HAP-1 (cell line): ENCODE results near the gene RRP12.

Source experiments
- DNase-seq, 2 experiments: peaks; one replicate each; pipeline ENCODE4 v3.0.0-alpha.2; 2016 to 2020; ENCODE audit warnings: low spot score in 2 of 2
- H3K27me3 ChIP-seq: fragments of 250-450 bp; sonication (Bioruptor Pico); 2 replicates; pipeline ENCODE4 v1.5.1; 2020; ENCODE audit warnings: low read depth, mild to moderate bottlenecking, moderate library complexity
- H3K36me3 ChIP-seq: fragments of 250-450 bp; sonication (Bioruptor Pico); replicated peaks from 2 replicates; pipeline ENCODE4 v1.5.1; 2020; ENCODE audit warnings: mild to moderate bottlenecking
- H3K4me1 ChIP-seq: fragments of 250-450 bp; sonication (Bioruptor Pico); 2 replicates; pipeline ENCODE4 v1.5.1; 2020; ENCODE audit warnings: mild to moderate bottlenecking
- H3K4me3 ChIP-seq: fragments of 250-450 bp; sonication (Bioruptor Pico); 2 replicates; pipeline ENCODE4 v1.5.1; 2020; ENCODE audit warnings: mild to moderate bottlenecking, moderate library complexity
- H3K9me3 ChIP-seq: fragments of 250-450 bp; sonication (Bioruptor Pico); 2 replicates; pipeline ENCODE4 v1.5.1; 2020; ENCODE audit warnings: mild to moderate bottlenecking, moderate library complexity
- in situ Hi-C: fragments of 300-500 bp; cut with MboI; formaldehyde crosslinking; loops from 3 replicates; pipeline ENCODE4 v1.14.3; 2020; ENCODE audit warnings: low sequenced_read_pairs, inconsistent platforms, mixed read lengths

RRP12 gene

GRCh38 chr10:97318772-97319651 is 82.1 kb downstream of the RRP12 start, which contains the start of gene FRAT1:
Gene FRAT1, plus strand, starts transcription at chr10:97319271. Its CDS starts 183 bp downstream, at chr10:97319454.
- H3K9me3 ChIP-seq = no peaks in the 10 kb centered on the region
- DNase-seq = peak; percentile 87 to 93
- H3K4me1 ChIP-seq = peaks cover 5% of the 10 kb centered on the region
- no peaks in the 10 kb centered on the region for H3K36me3 ChIP-seq
- 0 out of 2 replicates have a peak, but pooled peaks cover 4% of the 10 kb centered on the region for H3K27me3 ChIP-seq
- H3K4me3 ChIP-seq = peak within 1 kb of the TSS; percentile 79
- in situ Hi-C loops = no loop called here

GRCh38 chr10:97314671-97315070 is 86.5 kb downstream of the RRP12 start:
- peaks cover 5% of the 10 kb centered on the region; the same call in 1 of the 2 replicates for H3K4me1 ChIP-seq
- in situ Hi-C loops = no loop called here
- H3K9me3 ChIP-seq = no peaks in the 10 kb centered on the region
- no peaks in the 10 kb centered on the region for H3K36me3 ChIP-seq
- no peak overlapping the region for H3K4me3 ChIP-seq
- H3K27me3 ChIP-seq = 0 out of 2 replicates have a peak, but pooled peaks cover 4% of the 10 kb centered on the region
- DNase-seq = no peak

GRCh38 chr10:97312897-97313296 is 88.2 kb downstream of the RRP12 start:
- DNase-seq = no peak
- H3K27me3 ChIP-seq = no peaks in the 10 kb centered on the region
- H3K9me3 ChIP-seq = no peaks in the 10 kb centered on the region
- no peaks in the 10 kb centered on the region for H3K4me1 ChIP-seq
- in situ Hi-C loops = no loop called here
- H3K36me3 ChIP-seq = no peaks in the 10 kb centered on the region
- H3K4me3 ChIP-seq = no peak overlapping the region

- Histone ChIP-seq H3K4me1 (no peaks in the 10 kb centered on the region), H3K27me3 (no peaks in the 10 kb centered on the region), H3K9me3 (no peaks in the 10 kb centered on the region), H3K36me3 (no peaks in the 10 kb centered on the region), H3K4me3 (no peak overlapping the region)
- no peak for DNase-seq
- in situ Hi-C loops = no loop called here
Measured at GRCh38 chr10:97311111-97311626, 90.0 kb downstream of the RRP12 start.

- Histone ChIP-seq H3K9me3 (no peaks in the 10 kb centered on the region), H3K27me3 (no peaks in the 10 kb centered on the region), H3K4me1 (no peaks in the 10 kb centered on the region), H3K4me3 (no peak overlapping the region), H3K36me3 (no peaks in the 10 kb centered on the region)
- no peak for DNase-seq
- in situ Hi-C loops = no loop called here
Measured at GRCh38 chr10:97307866-97308780, 93.0 kb downstream of the RRP12 start.

GRCh38 chr10:97307441-97307840 is 93.7 kb downstream of the RRP12 start:
- H3K36me3 ChIP-seq = no peaks in the 10 kb centered on the region
- H3K9me3 ChIP-seq = no peaks in the 10 kb centered on the region
- in situ Hi-C loops = no loop called here
- H3K4me1 ChIP-seq = no peaks in the 10 kb centered on the region
- H3K4me3 ChIP-seq = no peak overlapping the region
- no peaks in the 10 kb centered on the region for H3K27me3 ChIP-seq
- no peak for DNase-seq
